ENCODE data around the gene SLC25A1. TPM values are rescaled to one million over a fixed set of nuclear protein-coding genes. Genes with fewer than 3 reads are reported as not detected.

Gene SLC25A1
- total and polyA plus RNA-seq, 2 of the 8 experiments (the other 6 are each of a cell fraction or from before 2014, with no cell fraction given), result 110 to 148 TPM

- H3K9me3 ChIP-seq (ENCODE audit: insufficient read depth in 2 of 2, low read depth in 1 of 2, low read length in 1 of 2), result no peaks in the 10 kb centered on the region
- ChIA-PET POLR2A (ENCODE audit: partially characterized antibody) (interaction anchor here (1.2 to 2.5 kb wide), 3 partner anchors 10 to 16 kb away, joined by 3 to 7 read pairs (median 3); no protein-coding TSS in a partner anchor), CTCF (ENCODE audit: partially characterized antibody) (interaction anchor here (0.9 to 1.2 kb wide), 3 partner anchors 13 to 92 kb away, joined by 3 to 6 read pairs (median 3); no protein-coding TSS in a partner anchor)
- FAIRE-seq, result no peak
- H4K8ac ChIP-seq (ENCODE audit: extremely low read depth, insufficient read depth, low read length), result no peak overlapping the region
- H4K5ac ChIP-seq (ENCODE audit: insufficient read length, low read depth, low read length), result no peak overlapping the region
- H3K36me3 ChIP-seq (ENCODE audit: control insufficient read depth in 2 of 4, insufficient read depth in 4 of 4, low read length in 3 of 4), result peaks cover 0 to 2% (median 0%) of the 10 kb centered on the region in 4 experiments; a peak in 1 of 8 replicates
- peaks cover 3 to 4% of the 10 kb centered on the region in 2 experiments for H4K20me1 ChIP-seq (replicated peaks in 1 of 2; ENCODE audit: control insufficient read depth in 1 of 2, insufficient read depth in 2 of 2, low read length in 2 of 2)
- whole genome bisulfite sequencing, 2 experiments (ENCODE audit: extremely low coverage in 1 of 2, insufficient coverage in 1 of 2, insufficient read length in 1 of 2, insufficient replicate concordance in 2 of 2, low coverage in 1 of 2, low lambda C conversion rate in 2 of 2, missing lambda C conversion rate in 1 of 2), result 94% methylated on average over 6 of the region's 7 CpGs; no CpG with 5 or more reads in 1 of the 2 experiments
- no peak overlapping the region for H3K23ac ChIP-seq (ENCODE audit: insufficient read length)
- no peak overlapping the region for H2BK120ac ChIP-seq (replicated peaks; ENCODE audit: low read depth, low read length)
- peaks cover under 1% of the 10 kb centered on the region; the same call in 1 of the 2 replicates for H3K23me2 ChIP-seq (ENCODE audit: low read depth, low read length)
- DNase-seq (ENCODE audit: low read depth in 1 of 2, low spot score in 2 of 2), result no peak
- H2BK15ac ChIP-seq (ENCODE audit: low read length), result no peak overlapping the region
- 0 out of 7 replicates have a peak, but pooled peaks cover 0 to 2% (median under 1%) of the 10 kb centered on the region in 4 experiments for H3K27me3 ChIP-seq (replicated peaks in 1 of 4; ENCODE audit: control insufficient read depth in 3 of 4, extremely low read depth in 1 of 4, insufficient read depth in 3 of 4, low read length in 3 of 4)
- H3K4me2 ChIP-seq (ENCODE audit: insufficient read depth in 1 of 2, low read depth in 2 of 2, low read length in 2 of 2), result no peak overlapping the region
- no peak overlapping the region for H3K4me3 ChIP-seq (ENCODE audit: extremely low read depth in 1 of 4, insufficient read depth in 2 of 4, low read depth in 3 of 4, low read length in 4 of 4)
- no peak overlapping the region for H3K18ac ChIP-seq (ENCODE audit: extremely low read depth, low read length)
- H3K79me2 ChIP-seq (ENCODE audit: control insufficient read depth in 1 of 2, insufficient read depth in 2 of 2, low read length in 2 of 2), result no peaks in the 10 kb centered on the region
- H3K4me1 ChIP-seq (replicated peaks in 1 of 4; ENCODE audit: control insufficient read depth in 3 of 4, insufficient read depth in 4 of 4, low read length in 3 of 4), result peaks cover 0 to 4% (median under 1%) of the 10 kb centered on the region in 4 experiments; a peak in 3 of 7 replicates
- H2AK5ac ChIP-seq (ENCODE audit: low read depth, low read length), result no peak overlapping the region
- H2BK12ac ChIP-seq (ENCODE audit: low read depth, low read length), result no peak overlapping the region; the same call in 1 of the 2 replicates
- H2AFZ ChIP-seq (ENCODE audit: low read length), result no peak overlapping the region
- H3K14ac ChIP-seq (ENCODE audit: insufficient read length), result no peak overlapping the region
- no peak overlapping the region for H3K27ac ChIP-seq (ENCODE audit: low read depth, low read length)
- H3K4ac ChIP-seq (replicated peaks; ENCODE audit: insufficient read length, low read depth, low read length), result no peak overlapping the region
- H3K9ac ChIP-seq (replicated peaks in 1 of 4; ENCODE audit: extremely low read depth in 1 of 4, low read depth in 3 of 4, low read length in 3 of 4), result no peak overlapping the region
- no peak overlapping the region for H2BK20ac ChIP-seq (ENCODE audit: low read length)
- H2BK5ac ChIP-seq (ENCODE audit: low read depth, low read length), result no peak overlapping the region
- H3K56ac ChIP-seq (replicated peaks; ENCODE audit: insufficient read length, low read depth, low read length), result no peak overlapping the region
- no peaks in the 10 kb centered on the region for H3K79me1 ChIP-seq (ENCODE audit: low read depth, low read length)
- H4K91ac ChIP-seq (replicated peaks; ENCODE audit: insufficient read length, low read length), result no peak overlapping the region
- no peak for TF ChIP-seq SIX5 (IDR thresholded peaks at IDR 0.05; ENCODE audit: low read depth, low read length)
- TF ChIP-seq POLR2AphosphoS5 (IDR thresholded peaks at IDR 0.05; ENCODE audit: low read depth, low read length), result no peak
- TF ChIP-seq NRF1 (IDR thresholded peaks at IDR 0.05; ENCODE audit: low read depth, low read length), result no peak
- no peak for TF ChIP-seq YY1 (IDR thresholded peaks at IDR 0.05; ENCODE audit: low read depth, low read length)
- TF ChIP-seq RXRA (IDR thresholded peaks at IDR 0.05; ENCODE audit: insufficient read depth, low read depth, low read length), result no peak
- TF ChIP-seq NANOG (IDR thresholded peaks at IDR 0.05; ENCODE audit: insufficient read depth, low read depth, low read length, poor library complexity, severe bottlenecking), result no peak
- TF ChIP-seq CHD2 (IDR thresholded peaks at IDR 0.05; ENCODE audit: low read length), result no peak
- no peak for TF ChIP-seq BRCA1 (IDR thresholded peaks at IDR 0.05; ENCODE audit: low read depth, low read length)
- no peak for TF ChIP-seq CTBP2 (IDR thresholded peaks at IDR 0.05; ENCODE audit: borderline replicate concordance, insufficient read depth, insufficient read length, low read length)
These were observed 50.5 kb downstream of the SLC25A1 start for GRCh38 chr22:19128009-19128401.

All from H1 (cell line).